K562 (cell line): ENCODE measurements around the gene PSRC1. TPM values are rescaled to one million over a fixed set of nuclear protein-coding genes. Genes with fewer than 3 reads are reported as not detected.

Experiments
- ARNT ChIP-seq, 2 experiments: fragments of 450-650 bp; IDR thresholded peaks; 2 replicates each; pipeline ENCODE4 v1.6.1; 2016; ENCODE audit warnings: mild to moderate bottlenecking in 1 of 2
- CBX1 ChIP-seq: sonication (generic); IDR thresholded peaks from 2 replicates; pipeline ENCODE4 v1.6.1; 2016; ENCODE audit warnings: antibody characterized with exemption, low read depth, mild to moderate bottlenecking
- CTCF ChIP-seq, 3 experiments: IDR thresholded peaks in 2 of 3; conservative IDR thresholded peaks in 1 of 3; 2 replicates each; pipeline ENCODE4 v1.5.1; 2011 to 2012; ENCODE audit warnings: low read length in 3 of 3, mild to moderate bottlenecking in 3 of 3, control low read depth in 2 of 3, improper control_type of control experiment in 1 of 3, inconsistent platforms in 1 of 3, low read depth in 1 of 3, mixed read lengths in 1 of 3, moderate library complexity in 1 of 3; ENCODE audit not compliant: insufficient read depth in 2 of 3
- DACH1 ChIP-seq: fragments of 450-650 bp; IDR thresholded peaks from 2 replicates; pipeline ENCODE4 v1.6.1; 2018; ENCODE audit not compliant: partially characterized antibody
- E2F1 ChIP-seq: sonication (generic); formaldehyde crosslinking; IDR thresholded peaks from 2 replicates; pipeline ENCODE4 v1.8.1; 2023; ENCODE audit warnings: mild to moderate bottlenecking, missing genetic modification reagents, moderate library complexity
- HDGF ChIP-seq: fragments of 450-650 bp; IDR thresholded peaks from 2 replicates; pipeline ENCODE4 v1.6.1; 2016
- KDM4B ChIP-seq, 2 experiments: fragments of 450-650 bp in 1 of 2; sonication (generic) in 1 of 2; IDR thresholded peaks; 2 replicates each; pipeline ENCODE4 v1.6.1; 2016 to 2017; ENCODE audit warnings: borderline replicate concordance in 2 of 2, antibody characterized with exemption in 1 of 2, low read depth in 1 of 2, mild to moderate bottlenecking in 1 of 2
- PTRF ChIP-seq: fragments of 450-650 bp; IDR thresholded peaks from 2 replicates; pipeline ENCODE4 v1.6.1; 2016; ENCODE audit warnings: mild to moderate bottlenecking, missing genetic modification characterization, missing compliant biosample characterization
- RBBP5 ChIP-seq: fragments of 200-600 bp; sonication (generic); IDR thresholded peaks from 2 replicates; pipeline ENCODE4 v1.6.1; 2012; ENCODE audit warnings: borderline replicate concordance, mild to moderate bottlenecking, low read length, control low read depth, inconsistent platforms; ENCODE audit not compliant: insufficient read depth, poor library complexity, severe bottlenecking
- RBM15 ChIP-seq: fragments of 200-400 bp; formaldehyde crosslinking; IDR thresholded peaks from 2 replicates; pipeline ENCODE4 v1.6.1; 2018; ENCODE audit warnings: mild to moderate bottlenecking, low read length, moderate library complexity; ENCODE audit not compliant: insufficient read depth
- SP1 ChIP-seq: sonication (generic); formaldehyde crosslinking; IDR thresholded peaks from 2 replicates; pipeline ENCODE4 v1.8.1; 2022; ENCODE audit warnings: mild to moderate bottlenecking, missing genetic modification reagents
- UBTF ChIP-seq, 2 experiments: IDR thresholded peaks; 2 replicates each; pipeline ENCODE4 v1.6.1; 2012; ENCODE audit warnings: improper control_type of control experiment in 2 of 2, low read depth in 2 of 2, low read length in 2 of 2, borderline replicate concordance in 1 of 2
- ZHX1 ChIP-seq: fragments of 150-350 bp; conservative IDR thresholded peaks from 2 replicates; pipeline ENCODE4 v1.6.1; 2014; ENCODE audit warnings: low read length
- ZNF668 ChIP-seq: fragments of 250-450 bp; sonication (Bioruptor Pico); IDR thresholded peaks from 2 replicates; pipeline ENCODE4 v1.8.0; 2022; ENCODE audit warnings: mild to moderate bottlenecking, inconsistent platforms
- polyA plus RNA-seq, 8 experiments: library from polyadenylated mRNA; depleted of rRNA in 4 of 8; stranded (reverse) in 5 of 8; unstranded in 3 of 8; fragments of >200 nt; fragmentation: Nextera tagmentation in 2 of 8; fragmentation: Illumina TruSeq in 1 of 8; extraction: Ambion mirVana in 2 of 8; extraction: Trizol in 1 of 8; gene quantifications; 2 replicates each; pipeline versions ENCODE4 v1.2.1 to v1.2.3, GENCODE V29; 2011 to 2014; ENCODE audit warnings: inconsistent platforms in 1 of 8, missing spikeins in 1 of 8
- total RNA-seq, 7 experiments: library from RNA; depleted of rRNA in 6 of 7; stranded (reverse); fragments of >200 nt in 6 of 7; fragmentation: Illumina TruSeq in 2 of 7; extraction: Trizol in 2 of 7; gene quantifications; 2 replicates each; pipeline versions ENCODE4 v1.2.1 to v1.2.3, GENCODE V29; 2011 to 2021; ENCODE audit warnings: low replicate concordance in 1 of 7

PSRC1 gene
- total and polyA plus RNA-seq, 9 of the 15 experiments (the other 6 are each of a cell fraction or from before 2014, with no cell fraction given), result 6.5 to 65.2 (median 39.3) TPM

- no peak for TF ChIP-seq KDM4B (IDR thresholded peaks at IDR 0.05; ENCODE audit: borderline replicate concordance in 2 of 2, low read depth in 1 of 2)
- 0 out of 6 replicates have a peak, but pooled peaks have one; percentile 11 to 12 (median 11) for TF ChIP-seq CTCF (IDR thresholded peaks at IDR 0.05 in 2 of 3, conservative IDR thresholded peaks at IDR 0.05 in 1 of 3; ENCODE audit: insufficient read depth in 2 of 3, low read depth in 1 of 3, low read length in 3 of 3)
- TF ChIP-seq HDGF, result no peak
- 0 out of 2 replicates have a peak, but pooled peaks have one; percentile 51 for TF ChIP-seq CBX1
- no peak for TF ChIP-seq ZHX1
- no peak for TF ChIP-seq PTRF (tag)
- TF ChIP-seq SP1, result peak; percentile 14; the same call in 1 of the 2 replicates
- no peak for TF ChIP-seq ZNF668
- no peak for TF ChIP-seq RBM15
- TF ChIP-seq DACH1, result peak; percentile 62
- TF ChIP-seq E2F1, result no peak
- 0 out of 4 replicates have a peak, but pooled peaks of 1 of the 2 experiments have one; percentile 47 for TF ChIP-seq UBTF (IDR thresholded peaks at IDR 0.05; ENCODE audit: borderline replicate concordance in 1 of 2, low read depth in 2 of 2, low read length in 2 of 2)
- TF ChIP-seq RBBP5, result no peak
- no peak for TF ChIP-seq ARNT (IDR thresholded peaks at IDR 0.05)
These were observed 28.9 kb downstream of the PSRC1 start (continued) for GRCh38 chr1:109253803-109254620.
